ENCODE measurements around the gene CREBRF. TPM values are rescaled to one million over a fixed set of nuclear protein-coding genes. Genes with fewer than 3 reads are reported as not detected.

The CREBRF gene
- total RNA-seq, 3 donors from 2014 or later = 51.1 to 77.1 (median 63.8) TPM

- Histone ChIP-seq H3K4me1 (peaks cover 10 to 13% of the 10 kb centered on the region in 2 donors), H3K9me3 (no peaks in the 10 kb centered on the region), H3K27me3 (no peaks in the 10 kb centered on the region), H3K27ac (peak overlapping the region in 1 of 2 donors; percentile 50), H3K36me3 (no peaks in the 10 kb centered on the region), H3K4me3 (no peak overlapping the region)
- DNase-seq (ENCODE audit: low spot score in 2 of 2) = no peak
- no peak for TF ChIP-seq POLR2AphosphoS5 (IDR thresholded peaks at IDR 0.05)
- intact Hi-C loops (cut with DNase I; ENCODE audit: low total_unique reads) = no loop called here
Observed at GRCh38 chr5:173018358-173018757, 37.8 kb upstream of the CREBRF start.

- no peak for TF ChIP-seq POLR2A (IDR thresholded peaks at IDR 0.05)
- TF ChIP-seq CTCF (IDR thresholded peaks at IDR 0.05) = no peak
- no peak for TF ChIP-seq POLR2AphosphoS5 (IDR thresholded peaks at IDR 0.05)
- intact Hi-C loops (cut with DNase I; ENCODE audit: low total_unique reads) = no loop called here
- H3K36me3 ChIP-seq = no peaks in the 10 kb centered on the region
- DNase-seq (ENCODE audit: low spot score in 2 of 2) = no peak
- no peak overlapping the region for H3K27ac ChIP-seq
- H3K27me3 ChIP-seq = no peaks in the 10 kb centered on the region
- no peak overlapping the region for H3K4me3 ChIP-seq
- H3K4me1 ChIP-seq = peaks cover 10 to 13% of the 10 kb centered on the region in 2 donors
- H3K9me3 ChIP-seq = no peaks in the 10 kb centered on the region
Observed at GRCh38 chr5:173020154-173020581, 36.0 kb upstream of the CREBRF start.

GRCh38 chr5:173020643-173021042, 35.5 kb upstream of the CREBRF start:
- H3K27ac ChIP-seq = no peak overlapping the region
- no peaks in the 10 kb centered on the region for H3K27me3 ChIP-seq

GRCh38 chr5:173025651-173026050, 30.5 kb upstream of the CREBRF start:
- Histone ChIP-seq H3K9me3 (no peaks in the 10 kb centered on the region), H3K36me3 (no peaks in the 10 kb centered on the region), H3K27me3 (no peaks in the 10 kb centered on the region), H3K4me1 (peaks cover 0 to 4% of the 10 kb centered on the region in 2 donors), H3K4me3 (no peak overlapping the region), H3K27ac (no peak overlapping the region)
- DNase-seq (ENCODE audit: low spot score in 2 of 2) = no peak
- TF ChIP-seq POLR2AphosphoS5 (IDR thresholded peaks at IDR 0.05) (no peak), POLR2A (IDR thresholded peaks at IDR 0.05) (no peak)
- intact Hi-C loops (cut with DNase I; ENCODE audit: low total_unique reads) = no loop called here

More at GRCh38 chr5:173020643-173021042, 35.5 kb upstream of the CREBRF start:
- Histone ChIP-seq H3K36me3 (no peaks in the 10 kb centered on the region), H3K4me1 (peaks cover 5 to 9% of the 10 kb centered on the region in 2 donors), H3K9me3 (no peaks in the 10 kb centered on the region), H3K4me3 (no peak overlapping the region)
- TF ChIP-seq POLR2AphosphoS5 (IDR thresholded peaks at IDR 0.05) (no peak), POLR2A (IDR thresholded peaks at IDR 0.05) (no peak), CTCF (IDR thresholded peaks at IDR 0.05) (no peak)
- intact Hi-C loops (cut with DNase I; ENCODE audit: low total_unique reads) = no loop called here
- DNase-seq (ENCODE audit: low spot score in 2 of 2) = no peak

- peaks cover 0 to 4% of the 10 kb centered on the region in 2 donors for H3K4me1 ChIP-seq
- H3K27me3 ChIP-seq = no peaks in the 10 kb centered on the region
- intact Hi-C loops (cut with DNase I; ENCODE audit: low total_unique reads) = no loop called here
- no peak overlapping the region for H3K4me3 ChIP-seq
- H3K27ac ChIP-seq = no peak overlapping the region
- no peaks in the 10 kb centered on the region for H3K9me3 ChIP-seq
- TF ChIP-seq CTCF (IDR thresholded peaks at IDR 0.05) (no peak), POLR2AphosphoS5 (IDR thresholded peaks at IDR 0.05) (no peak), POLR2A (IDR thresholded peaks at IDR 0.05) (no peak)
- H3K36me3 ChIP-seq = no peaks in the 10 kb centered on the region
- DNase-seq (ENCODE audit: low spot score in 2 of 2) = no peak
Observed at GRCh38 chr5:173027905-173028304, 28.2 kb upstream of the CREBRF start.

GRCh38 chr5:173028811-173029327, 27.3 kb upstream of the CREBRF start:
- no peak for TF ChIP-seq POLR2AphosphoS5 (IDR thresholded peaks at IDR 0.05)
- TF ChIP-seq CTCF (IDR thresholded peaks at IDR 0.05) = no peak
- no peak for TF ChIP-seq POLR2A (IDR thresholded peaks at IDR 0.05)
- intact Hi-C loops (cut with DNase I; ENCODE audit: low total_unique reads) = no loop called here
- H3K9me3 ChIP-seq = no peaks in the 10 kb centered on the region
- DNase-seq (ENCODE audit: low spot score in 2 of 2) = no peak
- no peak overlapping the region for H3K4me3 ChIP-seq
- H3K27me3 ChIP-seq = no peaks in the 10 kb centered on the region
- H3K4me1 ChIP-seq = peaks cover 0 to 4% of the 10 kb centered on the region in 2 donors
- peak overlapping the region; percentile 54 to 66 for H3K27ac ChIP-seq
- no peaks in the 10 kb centered on the region for H3K36me3 ChIP-seq

Data from breast epithelium (tissue), 4 donors.